Kidney tubule cell (primary cell): Measurements from ENCODE around the gene DGKQ.

Experiments
- DNase-seq: peaks from one replicate; pipeline ENCODE4 v3.0.0-alpha.2; 2018; ENCODE audit warnings: low spot score

Gene DGKQ

GRCh38 chr4:973431-974397, at the start of gene DGKQ:
Gene DGKQ (minus strand): TSS chr4:973569. CDS start chr4:973482, 87 bp downstream.
- peak; percentile 83 for DNase-seq

- no peak for DNase-seq
Measured at GRCh38 chr4:1022739-1023066, 49.3 kb upstream of the DGKQ start.

- no peak for DNase-seq
Measured at GRCh38 chr4:1022051-1022738, 48.8 kb upstream of the DGKQ start.

GRCh38 chr4:1021386-1022050, 48.1 kb upstream of the DGKQ start:
- DNase-seq, result no peak

GRCh38 chr4:1019729-1020470, 46.5 kb upstream of the DGKQ start:
- DNase-seq, result no peak

- DNase-seq, result no peak
Measured at GRCh38 chr4:1019320-1019719, 46.0 kb upstream of the DGKQ start.

- no peak for DNase-seq
Measured at GRCh38 chr4:1018147-1019020, 45.0 kb upstream of the DGKQ start.

GRCh38 chr4:1017706-1018105, 44.3 kb upstream of the DGKQ start:
- no peak for DNase-seq

GRCh38 chr4:1017211-1017610, 43.8 kb upstream of the DGKQ start:
- no peak for DNase-seq

- no peak for DNase-seq
Measured at GRCh38 chr4:1015746-1016145, 42.4 kb upstream of the DGKQ start.

GRCh38 chr4:1015179-1015578, 41.8 kb upstream of the DGKQ start:
- no peak for DNase-seq

- no peak for DNase-seq
Measured at GRCh38 chr4:1014291-1015167, 41.2 kb upstream of the DGKQ start.

GRCh38 chr4:1013225-1014073, 40.1 kb upstream of the DGKQ start:
- no peak for DNase-seq

- DNase-seq, result peak; percentile 60
Measured at GRCh38 chr4:1012034-1012739, 38.8 kb upstream of the DGKQ start.

GRCh38 chr4:1011666-1012033, 38.3 kb upstream of the DGKQ start:
- DNase-seq, result no peak

- peak; percentile 89 for DNase-seq
Measured at GRCh38 chr4:1011022-1011665, 37.8 kb upstream of the DGKQ start, which contains the start of gene FGFRL1. Gene FGFRL1 (plus strand): TSS chr4:1011626. CDS start chr4:1012486, 860 bp downstream.

GRCh38 chr4:1010395-1011021, 37.1 kb upstream of the DGKQ start:
- peak; percentile 86 for DNase-seq
